IMR-90 (cell line): Measurements from ENCODE around the gene LRRTM4. TPM values are rescaled to one million over a fixed set of nuclear protein-coding genes. Genes with fewer than 3 reads are reported as not detected.

ENCODE experiments used
- ATAC-seq: fragments of 200-7000 bp; cut with Tn5 transposase; 2 replicates; pipeline ENCODE4 v1.9.1; 2020; ENCODE audit warnings: low read depth, mild to moderate bottlenecking, moderate library complexity
- BruUV-seq: library from RNA; stranded (reverse); fragments of 400-500 nt; replicated peaks from 2 replicates; lab custom pipeline; 2021; lab: Mats Ljungman, UMichigan
- CTCF ChIA-PET: fragments of 300-600 bp; formaldehyde crosslinking; extraction: SDS; loops from one replicate; lab custom pipeline; 2021; ENCODE audit warnings: antibody characterized with exemption; lab: Yijun Ruan, JAX
- POLR2A ChIA-PET: fragments of 300-600 bp; sonication (Branson Sonifier 250); formaldehyde crosslinking; loops from one replicate; lab custom pipeline; 2022; ENCODE audit warnings: antibody characterized with exemption; ENCODE audit not compliant: unreplicated experiment; lab: Charles Lee
- DNase-seq: peaks from one replicate; pipeline ENCODE4 v3.0.0; 2013
- H2AFZ ChIP-seq: replicated peaks from 2 replicates; pipeline ENCODE3; 2013; ENCODE audit warnings: low read length, mild to moderate bottlenecking; ENCODE audit not compliant: poor library complexity
- H2AK5ac ChIP-seq: 2 replicates; pipeline ENCODE4 v1.6.1; 2013; ENCODE audit warnings: low read depth, low read length, inconsistent platforms
- H2AK9ac ChIP-seq: replicated peaks from 2 replicates; pipeline ENCODE3; 2013; ENCODE audit warnings: mild to moderate bottlenecking, low read depth, low read length, moderate library complexity; ENCODE audit not compliant: poor library complexity
- H2BK120ac ChIP-seq: 2 replicates; pipeline ENCODE4 v1.6.1; 2013; ENCODE audit warnings: low read depth, low read length, inconsistent platforms
- H2BK15ac ChIP-seq: 3 replicates; pipeline ENCODE4 v1.6.1; 2013; ENCODE audit warnings: low read depth, low read length, inconsistent platforms
- H2BK20ac ChIP-seq: 2 replicates; pipeline ENCODE4 v1.6.1; 2013; ENCODE audit warnings: low read depth, mild to moderate bottlenecking, inconsistent platforms, low read length, moderate library complexity
- H2BK5ac ChIP-seq: 2 replicates; pipeline ENCODE4 v1.6.1; 2013; ENCODE audit warnings: mild to moderate bottlenecking, low read depth, low read length, inconsistent platforms; ENCODE audit not compliant: poor library complexity, severe bottlenecking
- H3K14ac ChIP-seq: replicated peaks from 2 replicates; pipeline ENCODE4 v1.6.1; 2013; ENCODE audit warnings: low read depth, low read length, inconsistent platforms
- H3K18ac ChIP-seq: 2 replicates; pipeline ENCODE4 v1.6.1; 2013; ENCODE audit warnings: low read depth, low read length, control low read depth
- H3K23ac ChIP-seq: 2 replicates; pipeline ENCODE4 v1.6.1; 2013; ENCODE audit warnings: low read depth, low read length, inconsistent platforms
- H3K27ac ChIP-seq: 2 replicates; pipeline ENCODE4 v1.5.1; 2013; ENCODE audit warnings: mild to moderate bottlenecking, control low read depth, low read length; ENCODE audit not compliant: insufficient read depth
- H3K27me3 ChIP-seq: 2 replicates; pipeline ENCODE4 v1.6.1; 2013; ENCODE audit warnings: low read length; ENCODE audit not compliant: control insufficient read depth, insufficient read depth
- H3K36me3 ChIP-seq: 2 replicates; pipeline ENCODE4 v1.6.1; 2013; ENCODE audit warnings: low read length, mixed read lengths; ENCODE audit not compliant: control insufficient read depth, insufficient read depth
- H3K4ac ChIP-seq: 2 replicates; pipeline ENCODE4 v1.6.1; 2013; ENCODE audit warnings: low read depth, low read length, inconsistent platforms
- H3K4me1 ChIP-seq: 2 replicates; pipeline ENCODE4 v1.6.1; 2013; ENCODE audit warnings: low read length, mixed read lengths; ENCODE audit not compliant: control insufficient read depth, insufficient read depth
- H3K4me2 ChIP-seq: 2 replicates; pipeline ENCODE4 v1.6.1; 2013; ENCODE audit warnings: low read depth, mild to moderate bottlenecking, control low read depth, low read length, moderate library complexity
- H3K4me3 ChIP-seq: 2 replicates; pipeline ENCODE4 v1.5.1; 2013; ENCODE audit warnings: low read depth, mild to moderate bottlenecking, control low read depth, low read length, moderate library complexity; ENCODE audit not compliant: insufficient read depth
- H3K56ac ChIP-seq: 2 replicates; pipeline ENCODE4 v1.6.1; 2013; ENCODE audit warnings: low read length, inconsistent platforms; ENCODE audit not compliant: insufficient read depth; ENCODE audit errors: extremely low read depth
- H3K79me1 ChIP-seq, 2 experiments: 2 replicates each; pipeline ENCODE4 v1.6.1; 2013; ENCODE audit warnings: low read length in 2 of 2, inconsistent platforms in 1 of 2, low read depth in 1 of 2
- H3K9ac ChIP-seq: 2 replicates; pipeline ENCODE4 v1.6.1; 2013; ENCODE audit warnings: low read depth, low read length, control low read depth
- H3K9me1 ChIP-seq: 2 replicates; pipeline ENCODE4 v1.6.1; 2013; ENCODE audit warnings: low read length, inconsistent platforms; ENCODE audit not compliant: insufficient read depth
- H3K9me3 ChIP-seq: 2 replicates; pipeline ENCODE4 v1.6.1; 2013; ENCODE audit warnings: low read length; ENCODE audit not compliant: control insufficient read depth, insufficient read depth
- H4K20me1 ChIP-seq: 2 replicates; pipeline ENCODE4 v1.6.1; 2013; ENCODE audit warnings: low read length, inconsistent platforms; ENCODE audit not compliant: insufficient read depth
- H4K5ac ChIP-seq: 2 replicates; pipeline ENCODE4 v1.6.1; 2013; ENCODE audit warnings: mild to moderate bottlenecking, low read depth, low read length, control low read depth
- H4K8ac ChIP-seq, 2 experiments: 2 replicates each; pipeline ENCODE4 v1.6.1; 2013; ENCODE audit warnings: low read depth in 2 of 2, low read length in 2 of 2, control low read depth in 1 of 2, inconsistent platforms in 1 of 2
- H4K91ac ChIP-seq: 2 replicates; pipeline ENCODE4 v1.6.1; 2013; ENCODE audit warnings: low read depth, low read length, inconsistent platforms; ENCODE audit not compliant: insufficient read depth
- BHLHE40 ChIP-seq: fragments of 150-350 bp; IDR thresholded peaks from 2 replicates; pipeline ENCODE4 v1.6.1; 2016; ENCODE audit warnings: mild to moderate bottlenecking, low read depth, low read length
- CEBPB ChIP-seq: IDR thresholded peaks from 2 replicates; pipeline ENCODE4 v1.6.1; 2012; ENCODE audit warnings: low read depth, low read length, improper control_type of control experiment
- CHD1 ChIP-seq: IDR thresholded peaks from 2 replicates; pipeline ENCODE4 v1.6.1; 2012; ENCODE audit warnings: low read depth, low read length, improper control_type of control experiment
- CTCF ChIP-seq: conservative IDR thresholded peaks from 2 replicates; pipeline ENCODE4 v1.5.1; 2012; ENCODE audit warnings: mild to moderate bottlenecking, low read depth, low read length, improper control_type of control experiment
- ELK1 ChIP-seq: fragments of 150-350 bp; IDR thresholded peaks from 2 replicates; pipeline ENCODE4 v1.6.1; 2016; ENCODE audit warnings: low read depth, mild to moderate bottlenecking, low read length, moderate library complexity, borderline replicate concordance
- FOS ChIP-seq: fragments of 150-350 bp; IDR thresholded peaks from 2 replicates; pipeline ENCODE4 v1.6.1; 2016; ENCODE audit warnings: low read depth, low read length
- POLR2A ChIP-seq: IDR thresholded peaks from 2 replicates; pipeline ENCODE4 v1.6.1; 2012; ENCODE audit warnings: mild to moderate bottlenecking, low read depth, low read length
- RAD21 ChIP-seq: IDR thresholded peaks from 2 replicates; pipeline ENCODE4 v1.6.1; 2012; ENCODE audit warnings: low read length, improper control_type of control experiment
- RCOR1 ChIP-seq: IDR thresholded peaks from 2 replicates; pipeline ENCODE4 v1.6.1; 2012; ENCODE audit warnings: mild to moderate bottlenecking, low read length, improper control_type of control experiment; ENCODE audit not compliant: insufficient replicate concordance
- RFX5 ChIP-seq: IDR thresholded peaks from 2 replicates; pipeline ENCODE4 v1.8.0; 2012; ENCODE audit warnings: low read depth, mild to moderate bottlenecking, low read length, moderate library complexity
- SMC3 ChIP-seq: fragments of 150-350 bp; IDR thresholded peaks from 2 replicates; pipeline ENCODE4 v1.6.1; 2016; ENCODE audit warnings: low read depth, mild to moderate bottlenecking, antibody characterized with exemption, low read length, moderate library complexity
- USF2 ChIP-seq: fragments of 150-350 bp; IDR thresholded peaks from 2 replicates; pipeline ENCODE4 v1.6.1; 2017; ENCODE audit warnings: mild to moderate bottlenecking, antibody characterized with exemption, low read length, low read depth
- WGBS, 2 experiments: methylation state at CpG; one replicate each; pipeline versions ENCODE4 v1.1.5 to v1.1.7; 2013; ENCODE audit warnings: missing lambda C conversion rate in 2 of 2; ENCODE audit not compliant: insufficient read length in 1 of 2; ENCODE audit errors: extremely low coverage in 2 of 2; 5-methylcytosine and 5-hydroxymethylcytosine counted together
- dilution Hi-C: fragments of 300-500 bp; cut with HindIII; formaldehyde crosslinking; loops from one replicate; pipeline ENCODE4 v1.14.3; 2018; ENCODE audit warnings: low sequenced_read_pairs; ENCODE audit not compliant: unreplicated experiment
- in situ Hi-C: fragments of 300-500 bp; cut with MboI; formaldehyde crosslinking; loops from 3 replicates; pipeline ENCODE4 v1.14.3; 2019; ENCODE audit warnings: low sequenced_read_pairs, inconsistent platforms, mixed read lengths
- intact Hi-C: fragments of 100-400 bp; cut with micrococcal nuclease; formaldehyde crosslinking; loops from 2 replicates; pipeline ENCODE4 v1.10.0; 2022
- polyA plus RNA-seq, 3 experiments: library from polyadenylated mRNA; depleted of rRNA; stranded (reverse); fragments of >200 nt; gene quantifications; 2 replicates each; pipeline ENCODE4 v1.2.3, GENCODE V29; 2012; ENCODE audit warnings: low replicate concordance in 1 of 3
- total RNA-seq: library from RNA; depleted of rRNA; stranded (reverse); fragments of >200 nt; gene quantifications from 2 replicates; pipeline ENCODE4 v1.2.3, GENCODE V29; 2012

Gene LRRTM4
- total and polyA plus RNA-seq, 2 of the 4 experiments (the other 2 are of a cell fraction): not detected

- DNase-seq (no peak), ATAC-seq (no peak)
- H4K8ac ChIP-seq: no peak overlapping the region
- in situ Hi-C loops: no loop called here
- H2AFZ ChIP-seq: no peak overlapping the region
- H3K18ac ChIP-seq: no peak overlapping the region
- no peak overlapping the region for H3K9ac ChIP-seq
- H3K23ac ChIP-seq: no peak overlapping the region
- intact Hi-C loops: no loop called here
- H3K56ac ChIP-seq: no peak overlapping the region
- H4K20me1 ChIP-seq: no peaks in the 10 kb centered on the region
- no peak overlapping the region for H2AK5ac ChIP-seq
- no peak overlapping the region for H4K5ac ChIP-seq
- no peaks in the 10 kb centered on the region for H3K36me3 ChIP-seq
- H3K4ac ChIP-seq: no peak overlapping the region
- no peak overlapping the region for H3K4me2 ChIP-seq
- POLR2A ChIA-PET: no interaction called here
- no peaks in the 10 kb centered on the region for H3K79me1 ChIP-seq
- H3K9me1 ChIP-seq: no peaks in the 10 kb centered on the region
- H2BK5ac ChIP-seq: no peak overlapping the region
- no CpG with 5 or more reads among the region's 1 CpG for WGBS, 2 experiments
- no peaks in the 10 kb centered on the region for H3K27me3 ChIP-seq
- H3K14ac ChIP-seq: no peak overlapping the region
- no peak overlapping the region for H2BK20ac ChIP-seq
- no peak overlapping the region for H2AK9ac ChIP-seq
- no peak overlapping the region for H3K4me3 ChIP-seq
- H3K27ac ChIP-seq: no peak overlapping the region
- H3K9me3 ChIP-seq: peaks cover 8% of the 10 kb centered on the region; the same call in 1 of the 2 replicates
- dilution Hi-C loops: no loop called here
- H4K91ac ChIP-seq: no peak overlapping the region
- no peak overlapping the region for H2BK15ac ChIP-seq
- H2BK120ac ChIP-seq: no peak overlapping the region
- H3K4me1 ChIP-seq: no peaks in the 10 kb centered on the region
- CTCF ChIA-PET: no interaction called here
- TF ChIP-seq USF2: no peak
- TF ChIP-seq ELK1: no peak
- TF ChIP-seq SMC3: no peak
- TF ChIP-seq FOS: no peak
- no peak for TF ChIP-seq RAD21
- no peak for TF ChIP-seq CHD1
- TF ChIP-seq POLR2A: no peak
- no peak for TF ChIP-seq CTCF
- no peak for TF ChIP-seq RFX5
- no peak for TF ChIP-seq BHLHE40
- no peak for TF ChIP-seq CEBPB
- no peak for TF ChIP-seq RCOR1
- no TSS peak for BruUV-seq
Measured at GRCh38 chr2:77522888-77523287, 712 bp upstream of the LRRTM4 start.
